Neural cell (in vitro differentiated cells): ENCODE results near the gene PRR5L.

ENCODE experiments used
- EP300 ChIP-seq: fragments of 450-650 bp; conservative IDR thresholded peaks from 2 replicates; pipeline ENCODE4 v1.6.1; 2014; ENCODE audit warnings: antibody characterized with exemption, mild to moderate bottlenecking, moderate library complexity; ENCODE audit not compliant: poor library complexity, severe bottlenecking
- EZH2 ChIP-seq: fragments of 200-600, 300-800 bp; shearing (Covaris generic), sonication (generic); IDR thresholded peaks from 2 replicates; pipeline ENCODE4 v1.6.1; 2014; ENCODE audit warnings: antibody characterized with exemption, low read length, borderline replicate concordance, mild to moderate bottlenecking; ENCODE audit not compliant: insufficient read depth, poor library complexity, severe bottlenecking
- POLR2AphosphoS5 ChIP-seq: IDR thresholded peaks from 2 replicates; pipeline ENCODE4 v1.6.1; 2012
- SMC3 ChIP-seq: fragments of 450-650 bp; conservative IDR thresholded peaks from 2 replicates; pipeline ENCODE4 v1.6.1; 2014; ENCODE audit warnings: antibody characterized with exemption, mild to moderate bottlenecking, moderate library complexity; ENCODE audit not compliant: poor library complexity
- TAF1 ChIP-seq: IDR thresholded peaks from 2 replicates; pipeline ENCODE4 v1.6.1; 2012; ENCODE audit warnings: low read depth
- TF ChIP-seq, protein P1 (sequence below): fragments of 450-650 bp; IDR thresholded peaks from 2 replicates; pipeline ENCODE4 v1.5.1; 2014; ENCODE audit warnings: antibody characterized with exemption, mild to moderate bottlenecking, moderate library complexity; ENCODE audit not compliant: poor library complexity, severe bottlenecking
- TF ChIP-seq, protein P2 (sequence below): IDR thresholded peaks from 2 replicates; pipeline ENCODE4 v1.6.1; 2012; ENCODE audit warnings: borderline replicate concordance

DNA sequence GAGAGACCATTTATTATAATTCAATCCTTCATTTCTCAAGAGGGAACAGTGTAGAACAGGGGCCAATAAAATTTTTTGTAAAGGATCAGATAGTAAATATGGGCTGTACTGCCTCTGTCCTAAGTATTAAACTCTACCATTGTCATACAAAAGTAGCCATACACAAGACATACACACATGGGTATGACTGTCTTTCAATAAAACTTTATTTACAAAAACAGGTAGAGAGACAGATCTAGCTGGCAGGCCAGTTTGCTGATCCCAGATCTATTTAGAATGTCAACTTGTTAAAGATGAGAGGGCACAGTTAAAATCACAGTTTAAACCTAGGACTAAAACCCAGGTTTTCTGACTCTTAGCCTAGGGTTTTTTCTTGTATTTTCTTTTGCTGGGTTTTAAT is 197.2 kb downstream of the PRR5L start:
- TF ChIP-seq, protein P1, sequence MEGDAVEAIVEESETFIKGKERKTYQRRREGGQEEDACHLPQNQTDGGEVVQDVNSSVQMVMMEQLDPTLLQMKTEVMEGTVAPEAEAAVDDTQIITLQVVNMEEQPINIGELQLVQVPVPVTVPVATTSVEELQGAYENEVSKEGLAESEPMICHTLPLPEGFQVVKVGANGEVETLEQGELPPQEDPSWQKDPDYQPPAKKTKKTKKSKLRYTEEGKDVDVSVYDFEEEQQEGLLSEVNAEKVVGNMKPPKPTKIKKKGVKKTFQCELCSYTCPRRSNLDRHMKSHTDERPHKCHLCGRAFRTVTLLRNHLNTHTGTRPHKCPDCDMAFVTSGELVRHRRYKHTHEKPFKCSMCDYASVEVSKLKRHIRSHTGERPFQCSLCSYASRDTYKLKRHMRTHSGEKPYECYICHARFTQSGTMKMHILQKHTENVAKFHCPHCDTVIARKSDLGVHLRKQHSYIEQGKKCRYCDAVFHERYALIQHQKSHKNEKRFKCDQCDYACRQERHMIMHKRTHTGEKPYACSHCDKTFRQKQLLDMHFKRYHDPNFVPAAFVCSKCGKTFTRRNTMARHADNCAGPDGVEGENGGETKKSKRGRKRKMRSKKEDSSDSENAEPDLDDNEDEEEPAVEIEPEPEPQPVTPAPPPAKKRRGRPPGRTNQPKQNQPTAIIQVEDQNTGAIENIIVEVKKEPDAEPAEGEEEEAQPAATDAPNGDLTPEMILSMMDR, result no peak
- TF ChIP-seq, protein P2, sequence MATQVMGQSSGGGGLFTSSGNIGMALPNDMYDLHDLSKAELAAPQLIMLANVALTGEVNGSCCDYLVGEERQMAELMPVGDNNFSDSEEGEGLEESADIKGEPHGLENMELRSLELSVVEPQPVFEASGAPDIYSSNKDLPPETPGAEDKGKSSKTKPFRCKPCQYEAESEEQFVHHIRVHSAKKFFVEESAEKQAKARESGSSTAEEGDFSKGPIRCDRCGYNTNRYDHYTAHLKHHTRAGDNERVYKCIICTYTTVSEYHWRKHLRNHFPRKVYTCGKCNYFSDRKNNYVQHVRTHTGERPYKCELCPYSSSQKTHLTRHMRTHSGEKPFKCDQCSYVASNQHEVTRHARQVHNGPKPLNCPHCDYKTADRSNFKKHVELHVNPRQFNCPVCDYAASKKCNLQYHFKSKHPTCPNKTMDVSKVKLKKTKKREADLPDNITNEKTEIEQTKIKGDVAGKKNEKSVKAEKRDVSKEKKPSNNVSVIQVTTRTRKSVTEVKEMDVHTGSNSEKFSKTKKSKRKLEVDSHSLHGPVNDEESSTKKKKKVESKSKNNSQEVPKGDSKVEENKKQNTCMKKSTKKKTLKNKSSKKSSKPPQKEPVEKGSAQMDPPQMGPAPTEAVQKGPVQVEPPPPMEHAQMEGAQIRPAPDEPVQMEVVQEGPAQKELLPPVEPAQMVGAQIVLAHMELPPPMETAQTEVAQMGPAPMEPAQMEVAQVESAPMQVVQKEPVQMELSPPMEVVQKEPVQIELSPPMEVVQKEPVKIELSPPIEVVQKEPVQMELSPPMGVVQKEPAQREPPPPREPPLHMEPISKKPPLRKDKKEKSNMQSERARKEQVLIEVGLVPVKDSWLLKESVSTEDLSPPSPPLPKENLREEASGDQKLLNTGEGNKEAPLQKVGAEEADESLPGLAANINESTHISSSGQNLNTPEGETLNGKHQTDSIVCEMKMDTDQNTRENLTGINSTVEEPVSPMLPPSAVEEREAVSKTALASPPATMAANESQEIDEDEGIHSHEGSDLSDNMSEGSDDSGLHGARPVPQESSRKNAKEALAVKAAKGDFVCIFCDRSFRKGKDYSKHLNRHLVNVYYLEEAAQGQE, result no peak
- TF ChIP-seq EZH2 (no peak), TAF1 (no peak), EP300 (no peak), POLR2AphosphoS5 (no peak), SMC3 (no peak)
